T-helper 2 cell treated with Interferon-gamma antibody and Interleukin-4, amounts not matched to agents 5 μg/mL and 100 μg/mL, for 36 hours (primary cell): ENCODE data around the gene ACSF3.
"Not testable (repeated sequence)": the region's sequence is repeated elsewhere in the genome, so short reads cannot be mapped to it uniquely, and the experiment has no call there.

Experiments
- DNase-seq: peaks from one replicate; pipeline ENCODE4 v3.0.0; 2021; ENCODE audit warnings: low spot score
- H3K27ac Mint-ChIP-seq: one replicate; pipeline ENCODE4 v1.8.0; 2021; ENCODE audit warnings: mild to moderate bottlenecking, mixed read lengths
- H3K27me3 Mint-ChIP-seq: one replicate; pipeline ENCODE4 v1.8.0; 2021; ENCODE audit warnings: low read depth, mixed read lengths
- H3K36me3 Mint-ChIP-seq: one replicate; pipeline ENCODE4 v1.8.0; 2021; ENCODE audit warnings: low read depth, mixed read lengths
- H3K4me1 Mint-ChIP-seq: one replicate; pipeline ENCODE4 v1.8.0; 2021; ENCODE audit warnings: low read depth, mixed read lengths
- H3K4me3 Mint-ChIP-seq: one replicate; pipeline ENCODE4 v1.8.0; 2022; ENCODE audit warnings: mild to moderate bottlenecking, moderate library complexity, mixed read lengths
- H3K9me3 Mint-ChIP-seq: one replicate; pipeline ENCODE4 v1.8.0; 2021; ENCODE audit warnings: mixed read lengths

ACSF3 gene

GRCh38 chr16:89062389-89063345 is 31.0 kb upstream of the ACSF3 start:
- no peak for DNase-seq
- Mint-ChIP-seq H3K27me3 (no peaks in the 10 kb centered on the region), H3K27ac (no peak overlapping the region), H3K4me1 (no peaks in the 10 kb centered on the region), H3K9me3 (no peaks in the 10 kb centered on the region), H3K36me3 (no peaks in the 10 kb centered on the region), H3K4me3 (no peak overlapping the region)

- Mint-ChIP-seq H3K27ac (no peak overlapping the region), H3K36me3 (no peaks in the 10 kb centered on the region), H3K4me1 (no peaks in the 10 kb centered on the region), H3K27me3 (no peaks in the 10 kb centered on the region), H3K4me3 (no peak overlapping the region), H3K9me3 (no peaks in the 10 kb centered on the region)
- DNase-seq: no peak
These were observed 29.8 kb upstream of the ACSF3 start for GRCh38 chr16:89063768-89064320.

GRCh38 chr16:89064606-89065457 is 28.8 kb upstream of the ACSF3 start:
- Mint-ChIP-seq H3K9me3 (no peaks in the 10 kb centered on the region), H3K4me3 (no peak overlapping the region), H3K36me3 (no peaks in the 10 kb centered on the region), H3K4me1 (no peaks in the 10 kb centered on the region), H3K27me3 (no peaks in the 10 kb centered on the region), H3K27ac (no peak overlapping the region)
- DNase-seq: no peak

GRCh38 chr16:89065458-89065822 is 28.2 kb upstream of the ACSF3 start:
- Mint-ChIP-seq H3K4me3 (no peak overlapping the region), H3K27me3 (no peaks in the 10 kb centered on the region), H3K9me3 (no peaks in the 10 kb centered on the region), H3K36me3 (no peaks in the 10 kb centered on the region), H3K27ac (no peak overlapping the region), H3K4me1 (no peaks in the 10 kb centered on the region)
- DNase-seq: no peak

- Mint-ChIP-seq H3K36me3 (no peaks in the 10 kb centered on the region), H3K27ac (no peak overlapping the region), H3K27me3 (no peaks in the 10 kb centered on the region), H3K4me1 (no peaks in the 10 kb centered on the region), H3K9me3 (no peaks in the 10 kb centered on the region), H3K4me3 (no peak overlapping the region)
- no peak for DNase-seq
These were observed 26.9 kb upstream of the ACSF3 start for GRCh38 chr16:89066721-89067120.

GRCh38 chr16:89067677-89068443 is 25.8 kb upstream of the ACSF3 start:
- H3K9me3 Mint-ChIP-seq: no peaks in the 10 kb centered on the region
- no peaks in the 10 kb centered on the region for H3K4me1 Mint-ChIP-seq
- no peak overlapping the region for H3K27ac Mint-ChIP-seq
- H3K27me3 Mint-ChIP-seq: no peaks in the 10 kb centered on the region
- no peak overlapping the region for H3K4me3 Mint-ChIP-seq
- DNase-seq: no peak
- H3K36me3 Mint-ChIP-seq: no peaks in the 10 kb centered on the region

GRCh38 chr16:89068814-89069616 is 24.6 kb upstream of the ACSF3 start:
- not testable (repeated sequence) for H3K27ac Mint-ChIP-seq, H3K9me3 Mint-ChIP-seq, H3K4me1 Mint-ChIP-seq, H3K36me3 Mint-ChIP-seq, H3K4me3 Mint-ChIP-seq, H3K27me3 Mint-ChIP-seq, DNase-seq

- Mint-ChIP-seq H3K9me3 (no peaks in the 10 kb centered on the region), H3K36me3 (no peaks in the 10 kb centered on the region), H3K4me3 (no peak overlapping the region), H3K27me3 (no peaks in the 10 kb centered on the region), H3K4me1 (no peaks in the 10 kb centered on the region), H3K27ac (no peak overlapping the region)
- no peak for DNase-seq
These were observed 23.7 kb upstream of the ACSF3 start for GRCh38 chr16:89069920-89070319.

- Mint-ChIP-seq H3K9me3 (peaks cover 2% of the 10 kb centered on the region), H3K27ac (no peak overlapping the region), H3K4me1 (no peaks in the 10 kb centered on the region), H3K36me3 (no peaks in the 10 kb centered on the region), H3K4me3 (no peak overlapping the region), H3K27me3 (no peaks in the 10 kb centered on the region)
- DNase-seq: no peak
These were observed 23.1 kb upstream of the ACSF3 start for GRCh38 chr16:89070590-89070989.

GRCh38 chr16:89071686-89072547 is 21.7 kb upstream of the ACSF3 start:
- H3K4me3 Mint-ChIP-seq: no peak overlapping the region
- no peaks in the 10 kb centered on the region for H3K4me1 Mint-ChIP-seq
- no peak overlapping the region for H3K27ac Mint-ChIP-seq
- H3K9me3 Mint-ChIP-seq: peaks cover 13% of the 10 kb centered on the region
- no peak for DNase-seq
- no peaks in the 10 kb centered on the region for H3K36me3 Mint-ChIP-seq
- H3K27me3 Mint-ChIP-seq: no peaks in the 10 kb centered on the region

- H3K36me3 Mint-ChIP-seq: no peaks in the 10 kb centered on the region
- no peak overlapping the region for H3K4me3 Mint-ChIP-seq
- H3K27ac Mint-ChIP-seq: no peak overlapping the region
- DNase-seq: no peak
- no peaks in the 10 kb centered on the region for H3K27me3 Mint-ChIP-seq
- peaks cover 13% of the 10 kb centered on the region for H3K9me3 Mint-ChIP-seq
- H3K4me1 Mint-ChIP-seq: no peaks in the 10 kb centered on the region
These were observed 21.0 kb upstream of the ACSF3 start for GRCh38 chr16:89072548-89073130.
